NCI-H2081 (cell line): Measurements from ENCODE around the gene ITGB5.

Experiments
- DNase-seq, 2 experiments: peaks; one replicate each; lab custom pipeline; 2025; lab: John Stamatoyannopoulos, UW

ITGB5 gene

DNA sequence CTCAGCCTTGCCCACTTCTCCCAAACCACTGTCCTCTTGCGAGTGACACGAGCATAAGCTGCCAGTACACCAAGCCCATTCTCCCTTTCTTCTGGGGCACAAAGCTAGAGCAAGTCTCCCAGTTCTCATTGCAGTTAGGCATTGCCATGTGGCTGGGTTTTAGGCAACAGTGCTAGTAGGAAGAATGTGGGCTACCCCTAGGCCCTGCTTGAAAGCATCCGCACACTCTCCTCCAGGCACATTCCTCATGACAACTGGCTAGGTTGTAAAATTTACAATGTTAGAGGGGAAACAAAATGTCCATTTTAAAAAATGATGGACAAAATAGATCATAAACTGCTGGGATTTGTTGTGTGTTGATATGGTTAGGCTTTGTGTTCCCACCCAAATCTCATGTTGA, 19.7 kb downstream of the ITGB5 start:
- DNase-seq, result no peak

DNA sequence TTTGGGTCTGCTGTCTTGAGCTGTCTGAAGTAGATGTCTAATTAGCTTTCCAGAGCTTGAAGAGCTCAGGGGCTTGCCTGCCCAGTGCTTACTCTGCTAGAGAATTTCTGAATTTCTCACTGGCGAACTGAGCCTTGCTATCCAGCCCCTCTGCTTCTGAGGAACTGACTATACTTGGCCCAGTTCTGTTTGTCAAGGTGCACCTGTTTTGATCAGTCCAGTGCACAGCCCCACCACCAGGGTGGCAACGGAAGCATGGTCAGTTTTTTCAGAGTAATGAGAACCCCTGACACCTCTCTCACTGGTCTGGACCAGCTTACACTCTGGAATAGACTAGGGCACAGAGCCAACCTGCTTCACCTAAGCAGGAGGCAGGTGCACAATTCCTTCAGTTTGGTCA, 25.2 kb downstream of the ITGB5 start:
- DNase-seq, result no peak

DNA sequence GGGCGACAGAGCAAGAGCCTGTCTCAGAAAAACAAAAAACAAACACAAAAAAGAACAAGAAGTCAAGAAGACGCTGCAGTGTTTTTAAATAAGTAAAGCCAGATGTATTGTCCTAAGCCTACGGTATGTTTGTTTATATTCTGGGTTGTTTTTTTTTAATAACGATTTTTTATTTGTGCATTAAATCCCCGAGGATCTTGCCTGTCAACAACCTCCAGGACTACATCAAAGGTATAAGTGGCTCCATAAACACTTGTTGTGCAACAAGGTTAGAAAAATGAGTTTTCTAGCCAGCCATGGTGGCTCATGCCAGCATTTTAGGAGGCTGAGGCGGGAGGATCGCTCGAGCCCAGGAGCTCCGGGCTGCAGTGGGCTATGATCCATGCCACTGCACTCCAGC, 26.1 kb downstream of the ITGB5 start:
- no peak for DNase-seq

- DNase-seq, result no peak
Measured at GRCh38 chr3:124860599-124860998, 26.6 kb downstream of the ITGB5 start.

DNA sequence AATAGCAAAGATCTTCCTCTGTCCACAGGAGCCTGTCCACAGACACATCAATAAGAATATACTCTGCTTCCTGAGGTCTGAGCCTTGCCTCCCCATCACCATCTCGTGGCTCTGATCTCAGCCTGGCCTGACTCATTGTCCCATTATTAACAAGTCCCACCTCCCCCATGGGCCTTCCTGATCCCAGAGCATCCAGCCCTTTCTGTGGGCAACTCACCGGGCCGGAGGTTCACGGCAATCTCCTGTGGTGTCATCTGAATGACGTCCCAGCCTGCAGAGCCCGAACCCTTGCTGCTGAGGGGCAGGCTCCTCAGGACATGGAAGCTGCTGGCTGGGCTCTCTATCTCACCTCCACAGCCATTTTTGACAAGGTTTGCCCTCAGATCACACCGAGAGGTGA, 28.1 kb downstream of the ITGB5 start:
- no peak for DNase-seq

- DNase-seq, result no peak
Measured at GRCh38 chr3:124858275-124858674, 28.9 kb downstream of the ITGB5 start.

- DNase-seq, result no peak
Measured at GRCh38 chr3:124856677-124857076, 30.5 kb downstream of the ITGB5 start.

- no peak for DNase-seq
Measured at GRCh38 chr3:124854009-124854408, 33.2 kb downstream of the ITGB5 start.

DNA sequence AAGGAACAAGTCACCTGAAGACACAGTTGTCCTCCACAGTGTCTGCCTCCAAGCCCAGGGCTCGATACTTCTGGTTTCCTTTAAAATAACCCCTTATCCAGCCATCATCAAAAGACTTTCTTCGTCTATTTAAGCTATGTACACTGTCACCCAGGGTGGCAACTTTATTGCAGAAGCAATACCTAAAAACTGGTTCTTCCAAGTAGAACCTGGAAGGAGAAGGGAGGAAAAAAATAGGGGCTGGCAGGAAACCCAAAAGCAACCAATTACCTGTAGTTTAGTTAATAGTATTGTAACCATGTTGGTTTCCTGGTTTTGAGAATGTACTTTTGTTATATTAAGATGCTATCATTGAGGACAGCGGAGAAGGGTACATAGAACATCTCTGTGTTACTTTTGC, 33.7 kb downstream of the ITGB5 start:
- DNase-seq, result no peak

- no peak for DNase-seq
Measured at GRCh38 chr3:124851905-124852304, 35.3 kb downstream of the ITGB5 start.

DNA sequence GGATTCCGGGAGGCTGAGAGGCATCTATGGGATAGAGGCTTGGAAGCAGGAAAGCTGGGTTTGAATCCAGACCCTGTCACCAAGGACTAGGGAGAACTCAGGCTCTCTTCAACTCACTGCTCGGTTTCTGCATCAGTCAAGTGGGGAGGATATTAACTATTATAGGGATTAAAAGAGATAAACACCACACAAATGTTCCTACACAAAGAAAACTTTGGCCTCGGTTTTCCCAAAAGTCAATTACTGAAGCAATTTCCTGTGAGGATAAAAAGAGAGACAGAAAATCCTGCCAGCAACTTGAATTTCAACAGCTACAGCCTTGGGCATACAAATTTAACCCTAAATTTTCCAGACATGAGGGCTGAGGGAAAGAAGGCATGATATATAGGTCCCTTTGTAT, 36.0 kb downstream of the ITGB5 start:
- DNase-seq, result no peak

DNA sequence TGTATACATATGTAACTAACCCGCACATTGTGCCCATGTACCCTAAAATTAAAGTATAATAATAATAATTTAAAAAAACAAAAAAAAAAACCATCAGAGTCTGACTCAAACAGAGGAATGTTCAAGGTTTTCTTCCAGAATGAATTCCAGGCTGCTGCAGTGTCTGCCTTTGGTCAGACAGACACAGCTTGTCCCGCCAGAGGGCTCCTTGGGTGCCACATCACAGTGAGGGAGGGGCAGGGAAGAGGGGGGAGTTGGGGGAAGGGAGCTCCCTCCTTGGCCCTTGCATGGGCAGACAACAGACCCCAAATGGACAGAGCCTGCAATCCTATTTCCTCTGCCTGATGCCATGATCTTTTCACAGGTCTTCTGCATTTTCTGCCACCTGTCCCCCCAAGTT, 36.5 kb downstream of the ITGB5 start:
- DNase-seq, result no peak

GRCh38 chr3:124850212-124850611, 37.0 kb downstream of the ITGB5 start:
- no peak for DNase-seq

- DNase-seq, result no peak
Measured at GRCh38 chr3:124848300-124848699, 38.9 kb downstream of the ITGB5 start.

DNA sequence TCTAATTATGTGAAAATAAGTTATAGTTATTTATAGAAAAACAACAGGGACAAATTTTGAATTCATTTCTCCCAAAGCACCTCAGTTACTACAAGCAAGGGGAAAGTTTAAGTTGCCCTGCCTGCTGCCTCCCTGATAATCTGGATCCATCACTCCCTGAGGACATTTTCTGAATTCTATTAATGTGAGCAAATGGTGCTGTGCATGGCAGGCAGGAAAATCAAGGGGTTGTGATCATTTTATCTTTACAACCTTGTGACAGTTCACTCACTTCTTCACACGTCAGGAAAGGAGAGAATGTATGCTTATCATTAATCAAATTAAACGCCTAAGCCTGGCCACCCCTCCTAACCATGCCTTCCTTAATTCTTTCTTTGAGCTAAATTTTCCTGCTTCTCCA, 39.3 kb downstream of the ITGB5 start:
- no peak for DNase-seq

DNA sequence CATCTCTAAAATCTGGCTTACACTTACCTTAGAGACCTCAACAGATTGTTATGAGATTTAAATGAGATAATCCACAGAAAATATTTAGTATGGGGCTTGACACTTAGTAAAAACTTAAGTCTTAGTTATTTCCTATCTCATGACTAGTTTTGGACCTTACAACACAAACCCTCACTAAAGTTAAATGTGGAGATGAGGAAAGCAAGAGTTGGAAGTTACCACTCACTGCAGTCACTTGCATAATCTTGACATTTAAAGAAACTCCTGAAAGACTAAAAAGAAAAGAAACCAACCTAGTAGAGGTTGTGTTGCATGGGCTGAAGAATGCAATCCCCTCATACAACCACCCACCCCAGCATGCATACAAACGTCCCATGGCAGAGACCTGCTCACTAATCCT, 40.1 kb downstream of the ITGB5 start:
- DNase-seq, result no peak

GRCh38 chr3:124846189-124846588, 41.0 kb downstream of the ITGB5 start:
- DNase-seq, result no peak

- no peak for DNase-seq
Measured at GRCh38 chr3:124845406-124845805, 41.8 kb downstream of the ITGB5 start.

DNA sequence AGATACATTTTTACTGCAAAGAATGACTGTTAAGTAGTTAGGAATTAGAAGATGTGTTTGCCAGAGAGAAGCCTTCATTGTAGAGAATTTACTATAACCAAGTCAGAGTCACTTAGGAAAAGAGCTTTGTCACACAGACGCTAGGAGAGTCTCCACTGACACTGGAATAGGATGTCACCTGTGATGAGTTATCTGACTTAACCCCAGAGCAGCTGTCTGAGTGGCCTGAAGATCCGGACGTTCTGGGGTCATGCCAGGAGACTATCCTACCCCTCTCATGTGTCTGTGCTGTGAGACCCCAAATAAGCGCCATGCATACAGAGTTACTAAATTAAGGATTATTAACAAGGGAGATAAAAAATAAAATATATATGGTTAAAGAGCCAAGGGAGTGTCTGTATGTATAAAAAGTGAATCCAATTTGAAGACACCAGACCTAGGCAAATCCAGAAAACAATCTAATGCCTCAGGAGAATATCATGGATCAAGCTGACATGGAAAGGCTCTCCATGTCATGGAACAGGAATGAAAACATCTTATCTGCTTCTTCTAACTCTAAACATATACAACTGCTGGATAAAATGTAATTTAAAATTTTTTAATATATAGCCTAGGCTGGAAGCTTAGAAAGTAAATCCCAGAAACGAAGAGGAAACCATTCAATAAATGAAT, 43.5 kb downstream of the ITGB5 start:
- no peak for DNase-seq

- DNase-seq, result no peak
Measured at GRCh38 chr3:124843047-124843446, 44.1 kb downstream of the ITGB5 start.

GRCh38 chr3:124841517-124841916, 45.6 kb downstream of the ITGB5 start:
- DNase-seq, result no peak

DNA sequence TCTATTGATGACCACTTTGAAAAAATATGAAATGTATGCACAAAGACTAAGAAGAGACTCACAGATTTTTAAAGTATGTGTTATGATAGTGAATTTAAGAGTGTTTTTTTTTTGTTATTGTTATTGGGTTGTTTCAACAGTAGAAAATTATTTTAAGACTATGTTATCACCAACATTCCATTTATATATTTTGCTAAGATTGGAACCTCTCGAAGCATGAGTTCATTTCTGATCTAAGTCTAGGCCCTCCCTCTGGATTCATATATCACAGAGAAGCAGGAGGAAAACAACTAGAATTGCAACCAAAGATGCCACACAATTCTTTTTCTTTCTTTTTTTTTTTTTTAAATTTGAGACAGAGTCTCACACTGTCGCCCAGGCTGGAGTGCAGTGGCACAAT, 46.8 kb downstream of the ITGB5 start:
- no peak for DNase-seq

DNA sequence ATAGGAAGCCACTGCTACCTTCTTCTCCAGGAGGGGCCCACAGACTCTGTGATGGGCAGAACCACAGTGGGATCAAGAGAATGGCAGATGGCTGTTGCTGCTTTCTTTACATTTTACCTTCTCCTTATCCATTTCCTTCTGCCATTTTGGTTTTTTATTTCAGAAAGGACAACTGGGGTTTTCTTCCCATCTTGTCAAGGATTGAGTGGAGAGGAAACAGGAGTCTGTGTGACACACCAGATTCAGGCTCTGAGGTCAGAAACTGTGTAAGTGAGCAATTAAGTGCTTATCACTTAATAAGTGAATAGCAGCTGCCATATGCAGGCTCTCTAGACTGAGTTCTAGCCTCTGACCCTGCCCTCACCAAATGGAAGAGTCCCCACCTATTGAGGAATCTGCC, 47.3 kb downstream of the ITGB5 start:
- DNase-seq, result no peak

DNA sequence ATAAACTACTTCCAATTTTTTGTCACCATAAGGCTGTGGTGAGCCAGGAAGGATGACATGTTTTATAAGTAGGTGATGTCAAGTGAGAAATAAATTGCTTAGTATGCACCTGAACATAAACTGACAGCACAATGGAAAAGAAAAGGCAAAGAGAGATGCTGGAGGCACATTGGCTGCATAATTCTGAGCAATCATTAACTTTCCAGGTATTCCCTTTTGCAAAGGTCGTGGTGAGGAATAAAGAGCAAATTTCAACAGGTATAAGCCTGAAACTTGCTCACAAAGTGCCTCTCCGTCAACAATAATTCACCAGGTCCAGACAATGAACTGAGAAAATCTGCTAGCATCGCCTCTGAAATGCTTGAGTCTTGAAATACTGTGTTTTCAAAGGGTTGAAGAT, 48.2 kb downstream of the ITGB5 start:
- DNase-seq, result no peak

DNA sequence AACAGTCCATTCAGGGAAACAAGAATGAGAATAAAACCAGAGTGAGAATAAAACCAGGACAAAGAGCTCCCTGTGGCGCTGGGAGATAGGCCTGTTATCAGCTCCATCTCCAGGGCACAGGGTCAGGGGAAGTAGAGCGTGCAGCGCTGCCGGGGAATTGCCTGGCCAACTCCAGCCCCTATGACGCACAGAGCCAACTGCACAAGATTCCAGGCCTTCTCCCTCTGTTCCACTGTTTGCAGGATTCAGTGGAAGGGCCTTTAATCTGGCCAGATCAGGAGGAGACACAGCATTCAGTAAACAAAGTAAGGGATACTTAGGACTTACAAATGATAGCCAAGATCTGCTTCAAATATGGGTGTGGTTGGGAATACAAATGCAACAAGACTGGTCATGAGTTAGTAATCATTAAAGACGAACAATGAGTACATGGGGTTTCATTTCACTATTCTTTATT, 49.4 kb downstream of the ITGB5 start:
- no peak for DNase-seq
